Measurements from ENCODE around the gene CC2D2B. TPM values are rescaled to one million over a fixed set of nuclear protein-coding genes. Genes with fewer than 3 reads are reported as not detected.
"Not testable (repeated sequence)": the region's sequence is repeated elsewhere in the genome, so short reads cannot be mapped to it uniquely, and the experiment has no call there.

The CC2D2B gene
- total RNA-seq, 2 donors from 2014 or later, result 0.33 to 1.4 TPM

DNA sequence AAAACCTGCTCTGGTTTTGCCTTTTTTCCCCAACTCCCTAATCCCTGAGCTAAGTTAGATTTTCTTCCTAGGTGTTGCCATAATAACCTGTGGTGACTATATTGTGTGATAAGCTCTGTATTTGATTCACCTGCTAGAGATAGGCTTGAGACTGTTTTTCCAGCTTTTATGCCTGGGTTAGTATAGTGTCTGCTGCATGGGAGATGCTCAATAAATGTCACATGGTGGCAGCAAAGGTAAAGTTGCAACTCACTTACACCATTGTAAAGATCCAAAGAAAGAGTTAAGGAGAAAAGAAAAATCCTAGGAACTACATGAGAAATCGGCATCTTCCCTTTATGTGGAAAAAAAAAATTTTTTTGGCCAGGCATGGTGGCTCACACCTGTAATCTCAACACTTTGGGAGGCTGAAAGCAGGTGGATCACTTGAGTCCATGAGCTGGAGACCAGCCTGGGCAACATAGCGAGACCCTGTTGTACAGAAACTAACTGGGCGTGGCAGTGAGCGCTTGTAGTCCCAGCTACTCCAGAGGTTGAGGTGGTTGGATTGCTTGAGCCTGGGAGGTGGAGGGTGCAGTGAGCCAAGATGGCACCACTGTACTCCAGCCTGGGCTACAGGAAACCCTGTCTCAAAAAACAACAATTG lies 139.4 kb downstream of the CC2D2B start:
- DNase-seq, result no peak
- Mint-ChIP-seq H3K4me1 (peaks cover 13% of the 10 kb centered on the region), H3K27me3 (ENCODE audit: insufficient read depth) (peaks cover 6% of the 10 kb centered on the region), H3K4me3 (no peak overlapping the region), H3K9me3 (peaks cover 6% of the 10 kb centered on the region), H3K36me3 (ENCODE audit: low read depth) (peaks cover 38% of the 10 kb centered on the region), H3K27ac (no peak overlapping the region)
- Histone ChIP-seq H3K4me3 (ENCODE audit: low read length) (no peak overlapping the region), H3K9me3 (ENCODE audit: control insufficient read depth, low read length) (no peaks in the 10 kb centered on the region), H3K9ac (ENCODE audit: extremely low read depth, low read length, poor library complexity, severe bottlenecking) (no peak overlapping the region), H3K27me3 (ENCODE audit: control insufficient read depth, insufficient read depth, low read length, poor library complexity, severe bottlenecking) (no peaks in the 10 kb centered on the region), H3K4me1 (ENCODE audit: control insufficient read depth, insufficient read depth, low read length) (peaks cover 5% of the 10 kb centered on the region), H3K36me3 (ENCODE audit: control insufficient read depth, insufficient read depth, low read length) (peaks cover 54% of the 10 kb centered on the region), H3K27ac (ENCODE audit: low read depth, low read length) (no peak overlapping the region)
- 97% methylated on average over 4 of the region's 4 CpGs; no CpG with 5 or more reads in 1 of the 2 experiments for WGBS, 2 experiments (ENCODE audit: insufficient coverage in 1 of 2, insufficient read length in 1 of 2)
- TF ChIP-seq, protein P1, sequence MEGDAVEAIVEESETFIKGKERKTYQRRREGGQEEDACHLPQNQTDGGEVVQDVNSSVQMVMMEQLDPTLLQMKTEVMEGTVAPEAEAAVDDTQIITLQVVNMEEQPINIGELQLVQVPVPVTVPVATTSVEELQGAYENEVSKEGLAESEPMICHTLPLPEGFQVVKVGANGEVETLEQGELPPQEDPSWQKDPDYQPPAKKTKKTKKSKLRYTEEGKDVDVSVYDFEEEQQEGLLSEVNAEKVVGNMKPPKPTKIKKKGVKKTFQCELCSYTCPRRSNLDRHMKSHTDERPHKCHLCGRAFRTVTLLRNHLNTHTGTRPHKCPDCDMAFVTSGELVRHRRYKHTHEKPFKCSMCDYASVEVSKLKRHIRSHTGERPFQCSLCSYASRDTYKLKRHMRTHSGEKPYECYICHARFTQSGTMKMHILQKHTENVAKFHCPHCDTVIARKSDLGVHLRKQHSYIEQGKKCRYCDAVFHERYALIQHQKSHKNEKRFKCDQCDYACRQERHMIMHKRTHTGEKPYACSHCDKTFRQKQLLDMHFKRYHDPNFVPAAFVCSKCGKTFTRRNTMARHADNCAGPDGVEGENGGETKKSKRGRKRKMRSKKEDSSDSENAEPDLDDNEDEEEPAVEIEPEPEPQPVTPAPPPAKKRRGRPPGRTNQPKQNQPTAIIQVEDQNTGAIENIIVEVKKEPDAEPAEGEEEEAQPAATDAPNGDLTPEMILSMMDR (conservative IDR thresholded peaks at IDR 0.05), result peak; percentile 51

DNA sequence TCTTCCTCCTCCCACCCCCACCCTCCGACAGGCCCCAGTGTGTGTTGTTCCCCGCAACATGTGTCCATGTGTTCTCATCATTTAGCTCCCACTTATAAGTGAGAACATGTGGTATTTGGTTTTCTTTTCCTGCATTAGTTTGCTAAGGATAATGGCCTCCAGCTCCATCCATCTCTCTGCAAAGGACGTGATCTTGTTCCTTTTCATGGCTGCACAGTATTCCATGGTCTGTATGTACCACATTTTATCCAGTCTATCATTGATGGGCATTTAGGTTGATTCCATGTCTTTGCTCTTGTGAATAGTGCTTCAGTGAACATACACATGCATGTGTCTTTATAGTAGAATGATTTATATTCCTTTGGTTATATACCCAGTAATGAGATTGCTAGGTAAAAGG lies 140.2 kb downstream of the CC2D2B start:
- 92 to 97% methylated on average over 1 to 2 of the region's 3 CpGs for WGBS, 2 experiments (ENCODE audit: insufficient coverage in 1 of 2, insufficient read length in 1 of 2)
- not testable (repeated sequence) for H3K4me3 Mint-ChIP-seq; H3K9me3 Mint-ChIP-seq; H3K9ac ChIP-seq (ENCODE audit: extremely low read depth, low read length, poor library complexity, severe bottlenecking); H3K27me3 ChIP-seq (ENCODE audit: control insufficient read depth, insufficient read depth, low read length, poor library complexity, severe bottlenecking); H3K27ac Mint-ChIP-seq; H3K27ac ChIP-seq (ENCODE audit: low read depth, low read length); DNase-seq; H3K27me3 Mint-ChIP-seq (ENCODE audit: insufficient read depth); H3K9me3 ChIP-seq (ENCODE audit: control insufficient read depth, low read length); H3K4me1 ChIP-seq (ENCODE audit: control insufficient read depth, insufficient read depth, low read length); H3K4me3 ChIP-seq (ENCODE audit: low read length)
- Mint-ChIP-seq H3K4me1 (peaks cover 13% of the 10 kb centered on the region), H3K36me3 (ENCODE audit: low read depth) (peaks cover 42% of the 10 kb centered on the region)
- peaks cover 62% of the 10 kb centered on the region for H3K36me3 ChIP-seq (ENCODE audit: control insufficient read depth, insufficient read depth, low read length)

DNA sequence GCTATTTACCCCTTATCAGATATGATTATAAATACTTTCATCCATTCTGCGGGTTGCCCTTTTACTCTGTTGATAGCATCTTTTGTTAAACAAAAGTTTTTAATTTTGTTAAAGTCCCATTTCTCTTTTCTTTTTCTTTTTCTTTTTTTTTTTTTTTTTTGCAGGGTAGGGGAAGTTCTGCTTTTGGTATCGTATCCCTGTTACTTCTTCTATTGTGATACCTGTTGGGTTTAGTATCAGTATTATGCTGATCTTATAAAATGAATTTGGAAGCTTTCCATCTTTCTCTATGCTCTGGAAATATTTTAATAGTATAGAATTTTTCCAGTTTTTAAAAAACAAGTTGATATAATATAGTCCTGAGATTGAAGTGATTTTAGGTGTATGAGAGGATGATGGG lies 141.6 kb downstream of the CC2D2B start:
- TF ChIP-seq, protein P1 (conservative IDR thresholded peaks at IDR 0.05), result no peak
- WGBS, 2 experiments (ENCODE audit: insufficient coverage in 1 of 2, insufficient read length in 1 of 2), result 100% methylated on average over 1 of the region's 2 CpGs; no CpG with 5 or more reads in 1 of the 2 experiments
- H3K4me1 ChIP-seq (ENCODE audit: control insufficient read depth, insufficient read depth, low read length), result peaks cover 5% of the 10 kb centered on the region
- H3K27ac ChIP-seq (ENCODE audit: low read depth, low read length), result no peak overlapping the region
- Mint-ChIP-seq H3K4me1 (peaks cover 13% of the 10 kb centered on the region), H3K27me3 (ENCODE audit: insufficient read depth) (no peaks in the 10 kb centered on the region), H3K36me3 (ENCODE audit: low read depth) (peaks cover 43% of the 10 kb centered on the region), H3K9me3 (no peaks in the 10 kb centered on the region), H3K27ac (no peak overlapping the region), H3K4me3 (no peak overlapping the region)
- H3K9me3 ChIP-seq (ENCODE audit: control insufficient read depth, low read length), result no peaks in the 10 kb centered on the region
- peaks cover 70% of the 10 kb centered on the region for H3K36me3 ChIP-seq (ENCODE audit: control insufficient read depth, insufficient read depth, low read length)
- DNase-seq, result no peak
- H3K9ac ChIP-seq (ENCODE audit: extremely low read depth, low read length, poor library complexity, severe bottlenecking), result no peak overlapping the region
- no peak overlapping the region for H3K4me3 ChIP-seq (ENCODE audit: low read length)
- H3K27me3 ChIP-seq (ENCODE audit: control insufficient read depth, insufficient read depth, low read length, poor library complexity, severe bottlenecking), result no peaks in the 10 kb centered on the region

DNA sequence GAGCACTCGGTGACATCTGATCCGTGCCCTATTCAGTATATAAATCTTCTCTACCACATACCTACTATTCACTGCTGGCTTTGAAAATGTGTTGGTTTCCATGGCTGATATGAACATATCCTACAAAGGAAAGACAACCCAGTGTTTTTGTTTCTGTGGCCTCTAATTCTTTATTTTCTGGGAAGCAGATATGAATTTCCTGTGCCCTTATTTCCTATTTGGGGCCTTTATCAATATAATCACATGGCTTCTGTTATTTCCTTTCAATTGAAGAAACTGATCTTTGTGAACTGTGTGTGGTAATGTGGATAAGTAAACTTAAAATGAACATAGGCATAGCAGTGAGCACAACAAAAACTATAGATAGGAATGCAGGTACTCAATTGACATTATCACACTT lies 146.2 kb downstream of the CC2D2B start:
- Mint-ChIP-seq H3K4me1 (no peaks in the 10 kb centered on the region), H3K4me3 (no peak overlapping the region), H3K27ac (no peak overlapping the region), H3K9me3 (no peaks in the 10 kb centered on the region), H3K27me3 (ENCODE audit: insufficient read depth) (no peaks in the 10 kb centered on the region), H3K36me3 (ENCODE audit: low read depth) (peaks cover 55% of the 10 kb centered on the region)
- WGBS, 2 experiments (ENCODE audit: insufficient coverage in 1 of 2, insufficient read length in 1 of 2), result no CpG with 5 or more reads among the region's 2 CpGs
- Histone ChIP-seq H3K9ac (ENCODE audit: extremely low read depth, low read length, poor library complexity, severe bottlenecking) (no peak overlapping the region), H3K27me3 (ENCODE audit: control insufficient read depth, insufficient read depth, low read length, poor library complexity, severe bottlenecking) (no peaks in the 10 kb centered on the region), H3K4me1 (ENCODE audit: control insufficient read depth, insufficient read depth, low read length) (no peaks in the 10 kb centered on the region), H3K9me3 (ENCODE audit: control insufficient read depth, low read length) (no peaks in the 10 kb centered on the region), H3K4me3 (ENCODE audit: low read length) (no peak overlapping the region), H3K36me3 (ENCODE audit: control insufficient read depth, insufficient read depth, low read length) (peaks cover 81% of the 10 kb centered on the region), H3K27ac (ENCODE audit: low read depth, low read length) (no peak overlapping the region)
- TF ChIP-seq, protein P1 (conservative IDR thresholded peaks at IDR 0.05), result no peak
- DNase-seq, result no peak

All from endodermal cell (in vitro differentiated cells).